EL (cell line): ENCODE results near the gene CPNE6.

ENCODE experiments used
- DNase-seq: peaks from one replicate; pipeline ENCODE4 v3.0.0-alpha.2; 2016

Gene CPNE6

GRCh38 chr14:24055971-24056799 is 15.2 kb upstream of the CPNE6 start:
- DNase-seq, result no peak

GRCh38 chr14:24056800-24057184 is 14.6 kb upstream of the CPNE6 start:
- DNase-seq, result no peak

GRCh38 chr14:24057271-24057670 is 14.1 kb upstream of the CPNE6 start:
- no peak for DNase-seq

GRCh38 chr14:24057867-24058259 is 13.5 kb upstream of the CPNE6 start:
- DNase-seq, result no peak

- DNase-seq, result peak; percentile 72
Observed at GRCh38 chr14:24058260-24058950, 13.0 kb upstream of the CPNE6 start.

GRCh38 chr14:24058951-24059475 is 12.3 kb upstream of the CPNE6 start:
- no peak for DNase-seq

GRCh38 chr14:24059841-24060388 is 11.4 kb upstream of the CPNE6 start:
- no peak for DNase-seq

- DNase-seq, result no peak
Observed at GRCh38 chr14:24060443-24060842, 10.9 kb upstream of the CPNE6 start.

- DNase-seq, result no peak
Observed at GRCh38 chr14:24060984-24061913, 10.1 kb upstream of the CPNE6 start.

GRCh38 chr14:24062216-24062980 is 9.0 kb upstream of the CPNE6 start:
- no peak for DNase-seq

GRCh38 chr14:24063263-24063836 is 8.0 kb upstream of the CPNE6 start:
- DNase-seq, result no peak

- no peak for DNase-seq
Observed at GRCh38 chr14:24064091-24064795, 7.1 kb upstream of the CPNE6 start.

GRCh38 chr14:24064856-24065255 is 6.5 kb upstream of the CPNE6 start:
- no peak for DNase-seq

GRCh38 chr14:24065408-24065807 is 6.0 kb upstream of the CPNE6 start:
- DNase-seq, result no peak

GRCh38 chr14:24066496-24067132 is 4.7 kb upstream of the CPNE6 start:
- no peak for DNase-seq

- no peak for DNase-seq
Observed at GRCh38 chr14:24067133-24068082, 4.0 kb upstream of the CPNE6 start.

GRCh38 chr14:24068711-24069410 is 2.5 kb upstream of the CPNE6 start:
- no peak for DNase-seq

- DNase-seq, result no peak
Observed at GRCh38 chr14:24069411-24069735, 2.0 kb upstream of the CPNE6 start.
